22Rv1 (cell line): Measurements from ENCODE around the gene CST9L.

ENCODE experiments used
- H3K27ac ChIP-seq: fragments of 450-650 bp; 2 replicates; pipeline ENCODE4 v1.5.1; 2017
- ZFX ChIP-seq: fragments of 450-650 bp; IDR thresholded peaks from 2 replicates; pipeline ENCODE4 v1.6.1; 2017; ENCODE audit warnings: antibody characterized with exemption, borderline replicate concordance
- TF ChIP-seq, protein P1 (sequence below): fragments of 450-650 bp; IDR thresholded peaks from 2 replicates; pipeline ENCODE4 v1.5.1; 2017; ENCODE audit warnings: mild to moderate bottlenecking

CST9L gene

DNA sequence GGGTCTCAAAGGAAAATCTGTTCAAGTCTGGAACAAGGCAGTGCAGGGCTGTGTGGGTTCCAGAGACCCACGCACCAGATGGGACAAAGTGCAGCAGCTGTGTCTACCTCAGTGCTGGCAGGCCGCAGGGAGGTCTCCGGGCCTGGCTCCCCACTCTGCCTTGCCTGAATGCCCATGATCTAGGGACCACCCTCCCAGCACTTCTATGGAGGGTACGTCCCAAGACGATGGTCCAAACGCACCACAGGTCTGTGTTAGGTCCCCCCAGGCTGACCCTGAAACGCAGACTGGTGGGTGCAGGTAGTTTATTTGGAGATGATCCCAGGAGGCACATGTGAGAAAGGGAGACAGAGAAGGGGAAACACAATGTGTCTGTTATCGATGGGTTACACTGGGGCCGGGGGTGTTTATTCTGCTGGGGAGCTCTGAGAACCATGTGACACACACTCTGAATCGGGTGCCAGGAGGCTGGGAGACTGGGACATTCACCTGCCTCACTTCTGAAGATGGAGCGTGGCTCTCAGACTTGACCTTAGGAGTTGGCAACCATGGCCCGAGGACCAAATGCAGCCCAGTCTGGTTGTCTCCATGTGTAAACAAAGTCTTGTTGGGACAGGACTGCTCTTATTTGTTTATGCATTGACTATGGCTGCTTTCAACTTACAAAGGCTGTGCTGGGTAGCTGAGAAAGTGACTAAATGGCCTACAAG is 21.7 kb downstream of the CST9L start:
- TF ChIP-seq, protein P1, sequence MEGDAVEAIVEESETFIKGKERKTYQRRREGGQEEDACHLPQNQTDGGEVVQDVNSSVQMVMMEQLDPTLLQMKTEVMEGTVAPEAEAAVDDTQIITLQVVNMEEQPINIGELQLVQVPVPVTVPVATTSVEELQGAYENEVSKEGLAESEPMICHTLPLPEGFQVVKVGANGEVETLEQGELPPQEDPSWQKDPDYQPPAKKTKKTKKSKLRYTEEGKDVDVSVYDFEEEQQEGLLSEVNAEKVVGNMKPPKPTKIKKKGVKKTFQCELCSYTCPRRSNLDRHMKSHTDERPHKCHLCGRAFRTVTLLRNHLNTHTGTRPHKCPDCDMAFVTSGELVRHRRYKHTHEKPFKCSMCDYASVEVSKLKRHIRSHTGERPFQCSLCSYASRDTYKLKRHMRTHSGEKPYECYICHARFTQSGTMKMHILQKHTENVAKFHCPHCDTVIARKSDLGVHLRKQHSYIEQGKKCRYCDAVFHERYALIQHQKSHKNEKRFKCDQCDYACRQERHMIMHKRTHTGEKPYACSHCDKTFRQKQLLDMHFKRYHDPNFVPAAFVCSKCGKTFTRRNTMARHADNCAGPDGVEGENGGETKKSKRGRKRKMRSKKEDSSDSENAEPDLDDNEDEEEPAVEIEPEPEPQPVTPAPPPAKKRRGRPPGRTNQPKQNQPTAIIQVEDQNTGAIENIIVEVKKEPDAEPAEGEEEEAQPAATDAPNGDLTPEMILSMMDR, result no peak
- no peak for TF ChIP-seq ZFX
- no peak overlapping the region for H3K27ac ChIP-seq

DNA sequence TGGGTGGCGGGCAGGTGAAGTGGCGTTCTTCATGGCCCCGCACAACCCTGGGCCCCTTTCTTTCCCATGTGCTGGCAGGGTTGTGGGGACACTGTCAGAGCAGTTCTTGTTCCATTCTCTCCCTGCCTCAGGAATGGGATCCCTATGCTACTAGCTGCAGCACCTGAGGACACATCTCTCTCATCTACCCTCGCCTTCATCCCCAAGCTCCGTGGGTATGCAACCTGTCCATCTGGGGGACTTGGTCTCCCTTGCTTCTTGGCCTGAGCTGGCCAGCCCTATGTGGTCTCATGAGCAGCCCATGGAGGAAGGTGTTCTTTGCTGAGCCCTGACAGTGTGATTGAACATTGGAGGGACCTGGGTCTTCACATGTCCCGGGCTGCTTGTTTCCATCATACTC is 24.2 kb downstream of the CST9L start:
- TF ChIP-seq ZFX, result no peak
- TF ChIP-seq, protein P1, result no peak
- H3K27ac ChIP-seq, result no peak overlapping the region

DNA sequence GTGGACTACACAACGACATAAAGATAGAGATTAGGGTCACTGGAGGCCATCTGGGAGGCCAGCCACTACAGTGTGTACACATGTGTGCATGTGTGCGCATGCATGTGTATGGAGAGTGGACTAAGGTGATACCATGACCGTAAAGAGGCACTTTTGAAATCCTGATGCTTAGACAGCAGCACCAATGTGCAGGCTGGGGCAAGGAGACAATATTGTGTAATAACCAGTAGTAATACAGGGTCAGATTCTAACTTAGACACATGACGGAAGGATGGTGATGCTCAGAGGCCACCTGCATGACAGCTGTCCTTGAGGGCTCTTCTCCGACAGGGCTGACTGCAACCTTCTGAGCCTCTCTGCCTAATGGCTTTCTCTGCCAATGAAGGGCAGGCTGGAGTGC is 25.5 kb downstream of the CST9L start:
- no peak overlapping the region for H3K27ac ChIP-seq

DNA sequence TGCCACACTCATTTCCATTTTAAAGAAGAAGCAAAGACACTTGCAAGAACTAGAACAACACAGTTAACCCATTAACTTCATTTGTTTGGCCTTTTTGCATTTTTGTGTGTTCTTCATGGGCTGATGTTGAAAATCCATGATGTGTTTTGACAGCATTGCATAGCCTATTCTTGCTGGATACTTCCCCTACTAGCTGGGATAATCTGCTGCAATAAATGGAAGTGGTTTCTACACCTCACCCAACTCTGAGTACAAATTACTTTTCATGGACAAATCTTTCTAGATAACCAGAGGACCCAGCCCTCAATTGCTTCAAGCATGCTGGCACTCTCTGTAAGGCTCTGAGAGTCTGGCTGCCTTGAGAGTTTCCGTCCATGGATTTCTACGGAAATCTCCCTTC is 26.5 kb downstream of the CST9L start:
- TF ChIP-seq, protein P1, result no peak
- no peak for TF ChIP-seq ZFX
- no peak overlapping the region for H3K27ac ChIP-seq

More for the DNA sequence above, 25.5 kb downstream of the CST9L start:
- TF ChIP-seq, protein P1, result no peak
- no peak for TF ChIP-seq ZFX

DNA sequence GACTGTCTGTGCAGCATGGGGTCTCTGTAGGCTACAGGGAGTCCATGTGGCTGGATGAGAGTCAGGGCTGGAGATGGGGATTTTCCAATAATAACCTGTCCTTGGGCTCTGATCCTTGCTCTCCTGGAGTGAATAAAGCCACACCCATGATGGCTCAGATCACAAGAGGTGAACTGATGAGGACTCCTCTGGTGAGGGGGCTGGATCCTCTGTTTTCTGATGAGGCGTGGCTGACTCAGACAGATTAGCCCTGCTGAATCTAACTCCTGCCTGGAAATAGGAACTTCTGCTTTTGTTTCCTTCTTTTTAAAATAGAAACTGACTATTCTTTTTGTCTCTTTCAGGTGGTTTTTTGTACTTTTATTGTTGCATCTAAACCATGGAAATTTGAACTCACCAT is 27.0 kb downstream of the CST9L start:
- H3K27ac ChIP-seq, result no peak overlapping the region
- TF ChIP-seq ZFX, result no peak
- TF ChIP-seq, protein P1, result no peak

DNA sequence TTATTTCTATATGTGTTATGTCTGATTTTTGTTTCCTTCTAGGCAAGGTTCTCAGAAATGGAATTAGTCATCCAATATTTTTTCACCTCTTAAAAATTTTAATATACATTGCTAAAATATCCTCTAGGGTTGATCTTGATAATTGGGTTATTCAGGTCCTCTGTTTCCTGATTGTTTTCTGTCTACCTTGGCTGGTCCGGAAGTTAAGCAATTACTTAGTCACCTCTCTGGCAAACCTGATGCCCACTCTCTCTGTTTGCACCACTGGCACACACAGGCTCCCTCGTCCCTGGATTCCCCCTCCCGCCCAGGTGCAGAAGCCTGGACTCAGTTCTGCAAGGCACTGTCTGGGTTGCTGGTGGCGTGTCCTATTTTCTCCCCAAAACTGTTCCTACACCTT is 27.7 kb downstream of the CST9L start:
- TF ChIP-seq ZFX, result no peak
- H3K27ac ChIP-seq, result no peak overlapping the region

DNA sequence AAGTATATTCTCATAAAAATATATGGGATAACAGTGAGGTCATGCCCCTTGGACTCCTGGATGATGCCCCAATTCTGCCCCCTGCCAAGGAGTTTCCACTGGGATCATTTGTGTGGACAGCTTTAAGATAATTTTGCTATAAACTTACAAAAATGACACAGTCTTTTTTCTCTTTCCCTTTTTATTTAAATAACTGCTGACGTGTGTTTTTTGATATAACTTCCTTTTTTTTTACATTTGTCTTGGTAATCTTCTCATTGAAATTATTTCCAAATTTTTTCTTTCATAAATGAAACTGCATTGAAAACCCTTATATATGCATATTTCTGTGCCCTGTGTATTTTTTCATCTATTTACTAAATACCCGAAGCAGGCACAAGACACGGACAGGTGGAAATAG is 31.3 kb downstream of the CST9L start:
- TF ChIP-seq, protein P1, result no peak
- no peak for TF ChIP-seq ZFX
- H3K27ac ChIP-seq, result no peak overlapping the region
